HS-5 (cell line): ENCODE results near the gene ZNF248.

Experiments used
- DNase-seq: peaks from one replicate; pipeline ENCODE4 v3.0.0-alpha.2; 2012; ENCODE audit warnings: low read depth

The ZNF248 gene

GRCh38 chr10:37821237-37821636, 36.2 kb downstream of the ZNF248 start:
- DNase-seq, result no peak

- DNase-seq, result no peak
Measured at GRCh38 chr10:37819797-37820196, 37.6 kb downstream of the ZNF248 start.

GRCh38 chr10:37816290-37816689, 41.1 kb downstream of the ZNF248 start:
- DNase-seq, result no peak

- DNase-seq, result no peak
Measured at GRCh38 chr10:37813763-37814162, 43.6 kb downstream of the ZNF248 start.

- DNase-seq, result no peak
Measured at GRCh38 chr10:37812290-37812689, 45.1 kb downstream of the ZNF248 start.

- no peak for DNase-seq
Measured at GRCh38 chr10:37803269-37803668, 54.1 kb downstream of the ZNF248 start.

- DNase-seq, result no peak
Measured at GRCh38 chr10:37801557-37801956, 55.9 kb downstream of the ZNF248 start.

GRCh38 chr10:37794305-37794976, 63.0 kb downstream of the ZNF248 start:
- DNase-seq, result no peak

GRCh38 chr10:37789590-37789989, 67.8 kb downstream of the ZNF248 start:
- no peak for DNase-seq

- DNase-seq, result no peak
Measured at GRCh38 chr10:37784678-37785077, 72.7 kb downstream of the ZNF248 start.

GRCh38 chr10:37780536-37780935, 76.9 kb downstream of the ZNF248 start:
- no peak for DNase-seq

- no peak for DNase-seq
Measured at GRCh38 chr10:37777056-37777455, 80.4 kb downstream of the ZNF248 start.

GRCh38 chr10:37775612-37776011, 81.8 kb downstream of the ZNF248 start:
- DNase-seq, result no peak

GRCh38 chr10:37774351-37774750, 83.1 kb downstream of the ZNF248 start:
- no peak for DNase-seq

GRCh38 chr10:37765216-37765615, 92.2 kb downstream of the ZNF248 start:
- no peak for DNase-seq

GRCh38 chr10:37763132-37763531, 94.3 kb downstream of the ZNF248 start:
- no peak for DNase-seq

- DNase-seq, result no peak
Measured at GRCh38 chr10:37762287-37762686, 95.1 kb downstream of the ZNF248 start.

- DNase-seq, result no peak
Measured at GRCh38 chr10:37760817-37761216, 96.6 kb downstream of the ZNF248 start.

- no peak for DNase-seq
Measured at GRCh38 chr10:37758074-37758473, 99.3 kb downstream of the ZNF248 start.

- DNase-seq, result no peak
Measured at GRCh38 chr10:37754538-37755323, 102.7 kb downstream of the ZNF248 start.

GRCh38 chr10:37752334-37752875, 105.0 kb downstream of the ZNF248 start:
- DNase-seq, result no peak

- no peak for DNase-seq
Measured at GRCh38 chr10:37748170-37748569, 109.2 kb downstream of the ZNF248 start.

- no peak for DNase-seq
Measured at GRCh38 chr10:37747081-37747480, 110.3 kb downstream of the ZNF248 start.
